ENCODE measurements around the gene ROCK2.
"Not testable (repeated sequence)": the region's sequence is repeated elsewhere in the genome, so short reads cannot be mapped to it uniquely, and the experiment has no call there.

The ROCK2 gene

GRCh38 chr2:11261564-11261963 is 82.9 kb downstream of the ROCK2 start:
- not testable (repeated sequence) for DNase-seq

GRCh38 chr2:11260979-11261378 is 83.5 kb downstream of the ROCK2 start:
- no peak for DNase-seq

GRCh38 chr2:11257964-11258363 is 86.5 kb downstream of the ROCK2 start:
- no peak for DNase-seq

- DNase-seq = no peak
Observed at GRCh38 chr2:11257078-11257477, 87.4 kb downstream of the ROCK2 start.

- no peak for DNase-seq
Observed at GRCh38 chr2:11256166-11256565, 88.3 kb downstream of the ROCK2 start.

GRCh38 chr2:11254100-11254536 is 90.3 kb downstream of the ROCK2 start:
- DNase-seq = no peak

GRCh38 chr2:11252458-11252857 is 92.0 kb downstream of the ROCK2 start:
- not testable (repeated sequence) for DNase-seq

GRCh38 chr2:11250400-11251196 is 93.8 kb downstream of the ROCK2 start:
- no peak for DNase-seq

GRCh38 chr2:11245322-11245721 is 99.1 kb downstream of the ROCK2 start:
- DNase-seq = no peak

GRCh38 chr2:11244091-11244826 is 100.2 kb downstream of the ROCK2 start:
- DNase-seq = no peak

- DNase-seq = no peak
Observed at GRCh38 chr2:11243512-11243911, 100.9 kb downstream of the ROCK2 start.

GRCh38 chr2:11242542-11243174 is 101.8 kb downstream of the ROCK2 start:
- DNase-seq = no peak

GRCh38 chr2:11241412-11242203 is 102.8 kb downstream of the ROCK2 start:
- no peak for DNase-seq

GRCh38 chr2:11239666-11240462 is 104.6 kb downstream of the ROCK2 start:
- DNase-seq = no peak

- no peak for DNase-seq
Observed at GRCh38 chr2:11239147-11239546, 105.3 kb downstream of the ROCK2 start.

- DNase-seq = no peak
Observed at GRCh38 chr2:11237122-11237521, 107.3 kb downstream of the ROCK2 start.

- no peak for DNase-seq
Observed at GRCh38 chr2:11236335-11236734, 108.1 kb downstream of the ROCK2 start.

- DNase-seq = no peak
Observed at GRCh38 chr2:11235583-11235982, 108.9 kb downstream of the ROCK2 start.

- peak; percentile 48 to 51 for DNase-seq
Observed at GRCh38 chr2:11234309-11234708, 110.1 kb downstream of the ROCK2 start.

- not testable (repeated sequence) for DNase-seq
Observed at GRCh38 chr2:11231193-11231592, 113.2 kb downstream of the ROCK2 start.

GRCh38 chr2:11228692-11229091 is 115.7 kb downstream of the ROCK2 start:
- DNase-seq = no peak

- no peak for DNase-seq
Observed at GRCh38 chr2:11227595-11227994, 116.8 kb downstream of the ROCK2 start.

Data from AML-193 (cell line).